Measurements from ENCODE around the gene FGF14.

Gene FGF14

GRCh38 chr13:101828119-101828518 is 573.7 kb downstream of the FGF14 start:
- DNase-seq (ENCODE audit: low read depth): no peak
- TF ChIP-seq, protein P1, sequence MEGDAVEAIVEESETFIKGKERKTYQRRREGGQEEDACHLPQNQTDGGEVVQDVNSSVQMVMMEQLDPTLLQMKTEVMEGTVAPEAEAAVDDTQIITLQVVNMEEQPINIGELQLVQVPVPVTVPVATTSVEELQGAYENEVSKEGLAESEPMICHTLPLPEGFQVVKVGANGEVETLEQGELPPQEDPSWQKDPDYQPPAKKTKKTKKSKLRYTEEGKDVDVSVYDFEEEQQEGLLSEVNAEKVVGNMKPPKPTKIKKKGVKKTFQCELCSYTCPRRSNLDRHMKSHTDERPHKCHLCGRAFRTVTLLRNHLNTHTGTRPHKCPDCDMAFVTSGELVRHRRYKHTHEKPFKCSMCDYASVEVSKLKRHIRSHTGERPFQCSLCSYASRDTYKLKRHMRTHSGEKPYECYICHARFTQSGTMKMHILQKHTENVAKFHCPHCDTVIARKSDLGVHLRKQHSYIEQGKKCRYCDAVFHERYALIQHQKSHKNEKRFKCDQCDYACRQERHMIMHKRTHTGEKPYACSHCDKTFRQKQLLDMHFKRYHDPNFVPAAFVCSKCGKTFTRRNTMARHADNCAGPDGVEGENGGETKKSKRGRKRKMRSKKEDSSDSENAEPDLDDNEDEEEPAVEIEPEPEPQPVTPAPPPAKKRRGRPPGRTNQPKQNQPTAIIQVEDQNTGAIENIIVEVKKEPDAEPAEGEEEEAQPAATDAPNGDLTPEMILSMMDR (conservative IDR thresholded peaks at IDR 0.05; ENCODE audit: low read length): no peak
- H3K4me3 ChIP-seq (ENCODE audit: low read length): no peak overlapping the region

- no peak for DNase-seq (ENCODE audit: low read depth)
- TF ChIP-seq, protein P1 (conservative IDR thresholded peaks at IDR 0.05; ENCODE audit: low read length): no peak
- H3K4me3 ChIP-seq (ENCODE audit: low read length): no peak overlapping the region
These were observed 584.0 kb downstream of the FGF14 start for GRCh38 chr13:101817898-101818297.

GRCh38 chr13:101811881-101812280 is 590.0 kb downstream of the FGF14 start:
- H3K4me3 ChIP-seq (ENCODE audit: low read length): no peak overlapping the region
- no peak for DNase-seq (ENCODE audit: low read depth)
- TF ChIP-seq, protein P1 (conservative IDR thresholded peaks at IDR 0.05; ENCODE audit: low read length): no peak

GRCh38 chr13:101811284-101811839 is 590.5 kb downstream of the FGF14 start:
- DNase-seq (ENCODE audit: low read depth): no peak
- TF ChIP-seq, protein P1 (conservative IDR thresholded peaks at IDR 0.05; ENCODE audit: low read length): no peak
- no peak overlapping the region for H3K4me3 ChIP-seq (ENCODE audit: low read length)

DNA sequence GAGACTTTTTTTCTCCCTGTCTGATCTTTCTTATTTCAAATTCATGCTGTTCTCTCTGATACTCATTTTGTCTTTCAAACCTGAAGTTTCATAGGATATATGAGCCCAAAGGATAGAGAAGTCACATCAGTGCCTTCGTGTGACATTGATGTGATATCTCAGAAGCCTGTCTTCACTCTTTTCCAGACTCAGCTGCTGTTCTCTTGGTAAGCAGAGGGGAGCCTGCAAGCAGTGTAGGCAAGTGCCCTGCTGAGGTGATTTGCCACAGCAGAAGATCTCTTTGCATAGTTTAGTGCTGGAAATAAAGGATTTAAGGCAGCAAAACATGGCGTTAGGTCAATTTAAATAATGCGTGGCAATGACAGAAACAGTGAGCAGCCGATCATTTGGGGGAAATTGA is 602.7 kb downstream of the FGF14 start:
- no peak overlapping the region for H3K4me3 ChIP-seq (ENCODE audit: low read length)
- TF ChIP-seq, protein P1 (conservative IDR thresholded peaks at IDR 0.05; ENCODE audit: low read length): no peak
- DNase-seq (ENCODE audit: low read depth): no peak

GRCh38 chr13:101798437-101798836 is 603.4 kb downstream of the FGF14 start:
- no peak overlapping the region for H3K4me3 ChIP-seq (ENCODE audit: low read length)
- no peak for DNase-seq (ENCODE audit: low read depth)
- TF ChIP-seq, protein P1 (conservative IDR thresholded peaks at IDR 0.05; ENCODE audit: low read length): no peak

DNA sequence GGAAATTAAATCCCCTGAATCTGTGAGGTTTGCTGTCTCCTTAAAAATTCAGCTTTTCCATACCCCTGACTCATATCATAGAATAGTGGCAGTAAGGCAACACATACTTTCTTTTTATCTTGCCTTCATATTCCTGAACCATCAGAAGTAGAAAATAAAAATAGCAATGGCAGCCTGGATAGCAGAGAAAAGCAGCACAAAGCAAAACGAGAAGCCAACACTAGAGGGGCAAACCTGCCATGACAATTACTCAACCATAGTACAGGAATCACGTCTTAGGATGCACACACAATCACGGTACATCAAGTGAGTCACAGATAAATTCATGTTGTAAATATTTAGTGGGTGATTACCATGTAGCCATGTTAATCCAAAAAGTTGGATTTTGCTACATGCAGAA is 606.4 kb downstream of the FGF14 start:
- TF ChIP-seq, protein P1 (conservative IDR thresholded peaks at IDR 0.05; ENCODE audit: low read length): no peak
- no peak for DNase-seq (ENCODE audit: low read depth)
- no peak overlapping the region for H3K4me3 ChIP-seq (ENCODE audit: low read length)
